Gastrocnemius medialis (tissue), 4 donors: ENCODE data around the gene IL20RB. TPM values are rescaled to one million over a fixed set of nuclear protein-coding genes. Genes with fewer than 3 reads are reported as not detected.

Source experiments
- ATAC-seq, 2 donors: fragments of 150-250 bp; one replicate each; pipeline ENCODE4 v1.9.1; 2016
- DNase-seq, 2 donors: peaks; one replicate each; pipeline ENCODE4 v3.0.0-alpha.2; 2019
- H3K27ac ChIP-seq, 4 donors: fragments of 200-600 bp; sonication (generic); 1 replicate in 1 of 4; 2 replicates in 3 of 4; pipeline ENCODE4 v1.5.1; 2016 to 2018; ENCODE audit warnings: mild to moderate bottlenecking in 2 of 4, moderate library complexity in 1 of 4
- H3K27me3 ChIP-seq, 3 donors: fragments of 200-600 bp; sonication (generic) in 2 of 3; 1 replicate in 1 of 3; 2 replicates in 2 of 3; pipeline versions ENCODE4 v1.5.1 to v1.6.0; 2016 to 2019; ENCODE audit warnings: mild to moderate bottlenecking in 1 of 3, moderate library complexity in 1 of 3
- H3K36me3 ChIP-seq, 2 donors: fragments of 200-600 bp; sonication (generic) in 1 of 2; one replicate each; pipeline ENCODE4 v1.5.1; 2017 to 2018
- H3K4me1 ChIP-seq, 2 donors: fragments of 200-600 bp; sonication (generic) in 1 of 2; one replicate each; pipeline ENCODE4 v1.5.1; 2016 to 2017; ENCODE audit warnings: mild to moderate bottlenecking in 2 of 2
- H3K4me3 ChIP-seq, 4 donors: fragments of 200-600 bp; sonication (generic) in 3 of 4; 1 replicate in 1 of 4; 2 replicates in 3 of 4; pipeline ENCODE4 v1.5.1; 2016 to 2019; ENCODE audit warnings: mild to moderate bottlenecking in 2 of 4
- H3K9me3 ChIP-seq, 3 donors: fragments of 200-600 bp; sonication (generic) in 2 of 3; 1 replicate in 1 of 3; 2 replicates in 2 of 3; pipeline ENCODE4 v1.5.1; 2016 to 2019
- POLR2A ChIP-seq, 2 donors: fragments of 450-650 bp; IDR thresholded peaks; one replicate each; pipeline ENCODE4 v1.6.1; 2017; ENCODE audit warnings: antibody characterized with exemption in 2 of 2, mild to moderate bottlenecking in 2 of 2, moderate library complexity in 2 of 2
- in situ Hi-C, 4 donors: fragments of 200-750 bp; cut with MboI; loops; one replicate each; pipeline versions ENCODE4 v1.15.0 to v1.8.0; 2017; ENCODE audit warnings: low sequenced_read_pairs in 4 of 4
- intact Hi-C: fragments of 100-400 bp; cut with DNase I; formaldehyde crosslinking; loops from one replicate; pipeline ENCODE4 v1.15.1; 2023; ENCODE audit warnings: low total_unique reads
- total RNA-seq, 4 donors: library from RNA; depleted of rRNA; stranded (reverse); fragments of >200 nt; gene quantifications; one replicate each; pipeline versions ENCODE4 v1.1.0 to v1.2.3, GENCODE V29; 2016
- TF ChIP-seq, protein P1 (sequence below), 5 experiments: fragments of 450-650 bp in 3 of 5; fragments of 200-600 bp in 2 of 5; sonication (generic) in 2 of 5; IDR thresholded peaks in 4 of 5; conservative IDR thresholded peaks in 1 of 5; 1 replicate in 4 of 5; 2 replicates in 1 of 5; pipeline ENCODE4 v1.5.1; 2016 to 2019; ENCODE audit warnings: antibody characterized with exemption in 5 of 5, mild to moderate bottlenecking in 3 of 5, moderate library complexity in 3 of 5

The IL20RB gene
- total RNA-seq, 4 donors from 2014 or later = 0.38 to 0.63 (median 0.52) TPM

DNA sequence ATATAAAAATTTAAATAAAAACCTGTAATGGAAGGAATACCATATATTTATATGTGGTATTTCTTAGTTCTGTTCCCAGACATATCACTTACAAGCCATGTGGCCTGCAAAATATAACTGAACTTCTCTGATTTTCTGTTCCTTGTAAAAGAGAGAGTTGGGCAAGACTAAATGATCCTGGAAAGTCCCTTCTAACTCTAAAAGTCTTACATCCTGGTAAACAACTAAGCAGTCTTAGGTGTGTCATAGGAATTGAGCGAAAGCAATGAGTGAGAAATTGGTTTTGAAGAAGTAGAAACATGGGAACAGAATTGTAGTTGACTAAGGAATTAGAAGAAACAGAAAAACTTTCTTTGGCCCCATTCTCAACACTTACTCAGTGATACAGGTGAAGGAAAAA, 25.3 kb upstream of the IL20RB start:
- in situ Hi-C loops = no loop called here
- TF ChIP-seq, protein P1, sequence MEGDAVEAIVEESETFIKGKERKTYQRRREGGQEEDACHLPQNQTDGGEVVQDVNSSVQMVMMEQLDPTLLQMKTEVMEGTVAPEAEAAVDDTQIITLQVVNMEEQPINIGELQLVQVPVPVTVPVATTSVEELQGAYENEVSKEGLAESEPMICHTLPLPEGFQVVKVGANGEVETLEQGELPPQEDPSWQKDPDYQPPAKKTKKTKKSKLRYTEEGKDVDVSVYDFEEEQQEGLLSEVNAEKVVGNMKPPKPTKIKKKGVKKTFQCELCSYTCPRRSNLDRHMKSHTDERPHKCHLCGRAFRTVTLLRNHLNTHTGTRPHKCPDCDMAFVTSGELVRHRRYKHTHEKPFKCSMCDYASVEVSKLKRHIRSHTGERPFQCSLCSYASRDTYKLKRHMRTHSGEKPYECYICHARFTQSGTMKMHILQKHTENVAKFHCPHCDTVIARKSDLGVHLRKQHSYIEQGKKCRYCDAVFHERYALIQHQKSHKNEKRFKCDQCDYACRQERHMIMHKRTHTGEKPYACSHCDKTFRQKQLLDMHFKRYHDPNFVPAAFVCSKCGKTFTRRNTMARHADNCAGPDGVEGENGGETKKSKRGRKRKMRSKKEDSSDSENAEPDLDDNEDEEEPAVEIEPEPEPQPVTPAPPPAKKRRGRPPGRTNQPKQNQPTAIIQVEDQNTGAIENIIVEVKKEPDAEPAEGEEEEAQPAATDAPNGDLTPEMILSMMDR (IDR thresholded peaks at IDR 0.05 in 4 of 5, conservative IDR thresholded peaks at IDR 0.05 in 1 of 5) = no peak
- no peak for TF ChIP-seq POLR2A (IDR thresholded peaks at IDR 0.05)
- Histone ChIP-seq H3K4me3 (peak overlapping the region in 1 of 4 donors; percentile 44), H3K27me3 (no peaks in the 10 kb centered on the region), H3K27ac (peak overlapping the region in 3 of 4 donors; percentile 30 to 45 (median 39)), H3K9me3 (no peaks in the 10 kb centered on the region), H3K36me3 (no peaks in the 10 kb centered on the region), H3K4me1 (peaks cover 17 to 20% of the 10 kb centered on the region in 2 donors)
- no peak for ATAC-seq
- intact Hi-C loops = loop anchor here (10.0 kb wide), 1 partner anchor 68 kb away; the partner anchor contains the start of gene NCK1
- no peak for DNase-seq

DNA sequence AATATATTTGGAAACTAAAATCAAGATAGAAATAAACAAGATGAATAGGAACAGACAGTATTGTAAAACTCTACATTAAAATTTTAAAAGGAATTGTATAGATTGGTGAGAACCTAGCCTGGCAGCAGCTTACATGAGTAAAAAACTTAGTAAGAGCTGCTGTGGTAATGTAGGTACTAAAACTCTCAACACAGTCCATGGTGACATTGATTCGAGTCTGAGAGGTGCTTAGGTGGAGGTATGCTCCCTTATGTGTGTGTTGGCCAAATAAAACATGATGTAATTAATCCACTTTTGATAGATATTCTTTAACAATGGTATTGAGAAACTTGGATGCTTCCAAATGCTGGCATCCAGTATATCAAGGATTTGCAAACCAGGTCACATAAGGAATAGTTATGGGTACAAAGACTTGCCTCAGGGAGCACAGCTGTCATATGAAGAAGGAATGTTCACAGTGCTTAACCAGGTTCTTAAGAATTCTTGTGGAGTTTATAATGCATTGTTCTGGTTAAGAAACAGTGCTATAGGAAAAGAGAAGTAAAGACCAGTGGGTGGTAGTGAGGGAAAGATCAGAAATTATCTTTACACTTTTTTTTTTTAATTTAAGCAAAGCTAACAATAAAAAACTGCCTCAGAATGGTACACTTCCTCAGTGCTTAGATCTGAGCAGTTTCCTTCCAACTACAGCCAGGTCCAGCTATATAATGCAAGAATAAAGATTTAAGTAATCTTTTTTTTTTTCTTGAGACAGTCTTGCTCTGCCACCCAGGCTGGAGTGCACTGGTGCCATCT, 24.6 kb upstream of the IL20RB start:
- Histone ChIP-seq H3K4me1 (peaks cover 17 to 20% of the 10 kb centered on the region in 2 donors), H3K4me3 (peak overlapping the region in 1 of 4 donors; percentile 44)

DNA sequence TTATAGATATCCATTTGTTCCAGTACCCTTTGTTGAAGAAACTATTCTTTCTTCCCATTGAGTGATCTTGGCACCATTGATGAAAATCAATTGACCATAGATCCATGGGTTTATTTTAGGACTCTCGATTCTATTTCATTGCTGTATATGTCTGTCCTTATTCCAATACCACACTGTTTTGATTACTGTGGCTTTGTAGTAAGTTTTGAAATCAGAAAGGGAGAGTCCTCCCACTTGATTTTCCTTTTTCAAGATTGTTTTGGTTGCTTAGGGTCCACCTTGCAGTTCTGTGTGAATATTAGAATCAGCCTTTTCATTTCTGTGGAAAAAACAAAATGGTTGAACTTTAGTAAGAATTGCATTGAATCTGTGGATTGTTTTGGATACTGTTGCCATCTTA, 20.6 kb upstream of the IL20RB start:
- H3K4me3 ChIP-seq = no peak overlapping the region
- in situ Hi-C loops (no loop called here), intact Hi-C loops (loop anchor here (10.0 kb wide), 1 partner anchor 72 kb away; the partner anchor contains the start of gene NCK1)
- DNase-seq (no peak), ATAC-seq (no peak)
- peaks cover 5 to 24% of the 10 kb centered on the region in 2 donors for H3K4me1 ChIP-seq
- TF ChIP-seq, protein P1 (IDR thresholded peaks at IDR 0.05 in 4 of 5, conservative IDR thresholded peaks at IDR 0.05 in 1 of 5) = no peak
- no peak for TF ChIP-seq POLR2A (IDR thresholded peaks at IDR 0.05)
- H3K9me3 ChIP-seq = no peaks in the 10 kb centered on the region
- H3K27me3 ChIP-seq = no peaks in the 10 kb centered on the region
- no peaks in the 10 kb centered on the region for H3K36me3 ChIP-seq
- no peak overlapping the region for H3K27ac ChIP-seq

More for the DNA sequence above, 24.6 kb upstream of the IL20RB start:
- Histone ChIP-seq H3K27ac (peak overlapping the region in 3 of 4 donors; percentile 30 to 45 (median 39)), H3K36me3 (no peaks in the 10 kb centered on the region), H3K9me3 (no peaks in the 10 kb centered on the region), H3K27me3 (no peaks in the 10 kb centered on the region)
- intact Hi-C loops = loop anchor here (10.0 kb wide), 1 partner anchor 68 kb away; the partner anchor contains the start of gene NCK1
- DNase-seq (no peak), ATAC-seq (no peak)
- in situ Hi-C loops = no loop called here
- TF ChIP-seq POLR2A (IDR thresholded peaks at IDR 0.05) = no peak
- TF ChIP-seq, protein P1 (IDR thresholded peaks at IDR 0.05 in 4 of 5, conservative IDR thresholded peaks at IDR 0.05 in 1 of 5) = no peak

DNA sequence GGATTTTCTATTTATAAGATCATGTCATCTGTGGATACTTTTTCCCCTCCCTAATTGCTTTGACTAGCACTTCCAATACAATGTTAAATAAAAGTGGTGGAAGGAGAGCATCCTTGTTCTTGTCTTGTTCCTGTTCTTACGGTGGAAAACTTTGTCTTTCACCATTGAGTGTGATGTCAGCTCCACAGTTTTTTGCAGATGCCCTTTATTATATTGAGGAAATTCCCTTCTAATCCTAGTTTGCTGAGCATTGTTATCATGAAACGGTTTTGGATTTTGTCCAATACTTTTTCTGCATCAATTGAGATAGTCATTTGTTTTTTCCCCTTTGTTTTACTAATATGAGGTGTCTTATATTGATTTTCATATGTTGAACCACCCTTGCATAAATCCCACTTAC, 19.9 kb upstream of the IL20RB start:
- intact Hi-C loops (loop anchor here (10.0 kb wide), 1 partner anchor 73 kb away; the partner anchor contains the start of gene NCK1), in situ Hi-C loops (no loop called here)
- Histone ChIP-seq H3K4me3 (no peak overlapping the region), H3K27ac (no peak overlapping the region), H3K4me1 (peaks cover 5 to 31% of the 10 kb centered on the region in 2 donors), H3K9me3 (no peaks in the 10 kb centered on the region), H3K27me3 (no peaks in the 10 kb centered on the region), H3K36me3 (no peaks in the 10 kb centered on the region)
- ATAC-seq (no peak), DNase-seq (no peak)
- TF ChIP-seq, protein P1 (IDR thresholded peaks at IDR 0.05 in 4 of 5, conservative IDR thresholded peaks at IDR 0.05 in 1 of 5) = no peak
- TF ChIP-seq POLR2A (IDR thresholded peaks at IDR 0.05) = no peak
